RWPE1 (cell line): Measurements from ENCODE around the gene IFNAR2.
"Not testable (repeated sequence)": the region's sequence is repeated elsewhere in the genome, so short reads cannot be mapped to it uniquely, and the experiment has no call there.

Experiments used
- CTCF ChIA-PET: fragments of 350-600 bp; sonication (Branson Sonifier 250); formaldehyde crosslinking; extraction: SDS; loops from one replicate; lab custom pipeline; 2021; lab: Yijun Ruan, JAX
- POLR2A ChIA-PET: fragments of 400-600 bp; formaldehyde crosslinking; extraction: SDS; loops from one replicate; lab custom pipeline; 2020; ENCODE audit warnings: antibody characterized with exemption; ENCODE audit not compliant: low non-redundant PET; lab: Yijun Ruan, JAX
- DNase-seq: peaks from one replicate; pipeline ENCODE4 v3.0.0; 2012; ENCODE audit warnings: low spot score
- H3K27ac ChIP-seq: fragments of 450-650 bp; 2 replicates; pipeline ENCODE4 v1.5.1; 2017
- TF ChIP-seq, protein P1 (sequence below): fragments of 450-650 bp; conservative IDR thresholded peaks from 2 replicates; pipeline ENCODE4 v1.5.1; 2017; ENCODE audit warnings: low read depth, mild to moderate bottlenecking

IFNAR2 gene

DNA sequence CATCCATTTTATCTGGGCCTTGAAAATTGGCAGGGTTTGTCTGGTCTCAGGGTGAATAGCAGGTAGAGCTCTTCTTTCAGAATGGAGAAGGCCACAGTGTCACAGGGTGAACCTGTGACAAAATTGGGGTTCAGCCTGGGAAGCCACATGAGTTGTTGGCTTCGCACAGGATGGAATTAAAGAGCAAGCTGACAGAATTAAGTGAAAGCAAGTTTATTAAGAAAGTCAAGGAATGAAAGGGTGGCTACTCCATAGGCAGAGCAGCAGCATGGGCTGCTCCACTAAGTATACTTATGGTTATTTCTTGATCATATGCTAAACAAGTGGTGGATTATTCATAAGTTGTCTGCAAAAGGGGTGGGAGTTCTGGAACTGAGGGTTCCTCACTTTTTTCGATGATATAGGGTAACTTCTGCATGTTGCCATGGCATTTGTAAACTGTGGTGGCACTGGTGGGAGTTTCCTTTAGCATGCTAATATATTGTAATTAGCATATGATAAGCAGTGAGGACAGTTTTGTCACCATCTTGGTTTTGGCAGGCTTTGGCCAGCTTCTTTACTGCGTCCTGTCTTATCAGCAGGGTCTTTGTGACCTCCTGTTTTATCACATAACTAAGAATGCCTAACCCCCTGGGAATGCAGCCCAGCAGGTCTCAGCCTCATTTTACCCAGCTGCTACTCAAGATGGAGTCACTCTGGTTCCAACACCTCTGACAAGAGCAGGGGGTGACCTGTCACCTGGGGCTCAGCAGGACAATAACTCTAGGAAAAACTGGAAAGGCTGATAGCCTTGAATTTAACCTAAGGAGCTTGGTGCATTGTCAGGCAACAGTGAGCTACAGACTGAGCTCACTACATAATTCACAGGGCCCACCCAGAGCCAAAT is 5.1 kb downstream of the IFNAR2 start:
- H3K27ac ChIP-seq = no peak overlapping the region
- TF ChIP-seq, protein P1, sequence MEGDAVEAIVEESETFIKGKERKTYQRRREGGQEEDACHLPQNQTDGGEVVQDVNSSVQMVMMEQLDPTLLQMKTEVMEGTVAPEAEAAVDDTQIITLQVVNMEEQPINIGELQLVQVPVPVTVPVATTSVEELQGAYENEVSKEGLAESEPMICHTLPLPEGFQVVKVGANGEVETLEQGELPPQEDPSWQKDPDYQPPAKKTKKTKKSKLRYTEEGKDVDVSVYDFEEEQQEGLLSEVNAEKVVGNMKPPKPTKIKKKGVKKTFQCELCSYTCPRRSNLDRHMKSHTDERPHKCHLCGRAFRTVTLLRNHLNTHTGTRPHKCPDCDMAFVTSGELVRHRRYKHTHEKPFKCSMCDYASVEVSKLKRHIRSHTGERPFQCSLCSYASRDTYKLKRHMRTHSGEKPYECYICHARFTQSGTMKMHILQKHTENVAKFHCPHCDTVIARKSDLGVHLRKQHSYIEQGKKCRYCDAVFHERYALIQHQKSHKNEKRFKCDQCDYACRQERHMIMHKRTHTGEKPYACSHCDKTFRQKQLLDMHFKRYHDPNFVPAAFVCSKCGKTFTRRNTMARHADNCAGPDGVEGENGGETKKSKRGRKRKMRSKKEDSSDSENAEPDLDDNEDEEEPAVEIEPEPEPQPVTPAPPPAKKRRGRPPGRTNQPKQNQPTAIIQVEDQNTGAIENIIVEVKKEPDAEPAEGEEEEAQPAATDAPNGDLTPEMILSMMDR = no peak
- ChIA-PET POLR2A (no interaction called here), CTCF (interaction anchor here (0.6 kb wide), 1 partner anchor 53 kb away, joined by 3 read pairs; no protein-coding TSS in a partner anchor)
- no peak for DNase-seq

DNA sequence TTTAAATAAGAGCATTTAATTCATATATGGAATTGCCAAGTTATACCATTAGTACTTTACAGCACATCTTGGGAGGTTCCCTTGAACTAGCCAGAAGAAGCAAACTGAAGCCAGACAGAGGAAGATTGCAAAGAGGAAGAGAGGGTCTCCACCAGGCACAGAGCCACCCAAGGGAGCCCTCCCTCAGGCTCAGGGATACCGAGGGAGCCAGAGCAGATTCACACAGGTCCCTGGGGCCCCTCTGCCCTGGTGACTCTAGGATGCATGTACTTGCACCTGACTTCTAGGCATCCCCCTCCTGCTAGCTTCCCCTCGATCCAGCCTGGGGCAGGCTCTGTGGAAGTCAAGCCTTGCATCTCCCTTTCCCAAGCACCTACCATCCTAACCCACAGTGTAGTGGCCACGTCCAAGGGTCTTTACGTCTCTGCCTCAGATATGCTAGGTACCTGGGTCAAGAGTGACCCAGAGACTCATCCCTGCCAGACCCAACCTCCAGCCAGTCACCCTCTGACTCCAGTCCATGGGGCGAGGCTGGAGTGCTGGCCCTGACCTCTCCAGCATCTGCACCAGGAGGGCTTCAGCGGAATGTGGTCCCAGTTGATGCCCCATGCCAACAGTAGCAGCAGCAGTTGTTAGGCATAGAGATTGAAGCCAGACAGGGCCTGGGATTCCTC is 6.4 kb downstream of the IFNAR2 start:
- CTCF ChIA-PET = interaction anchor here (0.7 kb wide), 1 partner anchor 64 kb away, joined by 3 read pairs; no protein-coding TSS in a partner anchor

DNA sequence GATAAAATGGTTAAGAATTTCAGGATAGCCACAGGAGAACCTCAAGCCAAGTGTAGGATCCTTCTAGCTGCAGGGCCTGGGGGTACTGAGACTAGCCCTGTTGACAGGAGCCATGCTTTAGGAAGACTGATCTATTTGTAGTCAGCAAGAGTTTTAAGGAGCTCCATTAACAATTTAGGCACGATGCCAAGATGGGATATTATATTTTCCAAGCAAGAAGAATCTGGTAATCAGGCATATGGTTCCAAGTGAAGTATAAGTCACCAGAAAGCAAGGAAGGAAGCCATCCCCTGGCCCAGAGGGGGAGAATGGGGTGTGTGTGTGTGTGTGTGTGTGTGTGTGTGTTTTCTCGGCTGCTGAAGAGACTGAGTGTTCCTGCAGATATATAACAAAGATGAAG is 7.0 kb downstream of the IFNAR2 start:
- ChIA-PET CTCF (interaction anchor here (0.7 kb wide), 1 partner anchor 64 kb away, joined by 3 read pairs; no protein-coding TSS in a partner anchor), POLR2A (no interaction called here)
- TF ChIP-seq, protein P1 = no peak
- no peak overlapping the region for H3K27ac ChIP-seq
- no peak for DNase-seq

More for the DNA sequence above, 6.4 kb downstream of the IFNAR2 start:
- no peak for DNase-seq
- POLR2A ChIA-PET = no interaction called here
- no peak overlapping the region for H3K27ac ChIP-seq
- TF ChIP-seq, protein P1 = no peak

DNA sequence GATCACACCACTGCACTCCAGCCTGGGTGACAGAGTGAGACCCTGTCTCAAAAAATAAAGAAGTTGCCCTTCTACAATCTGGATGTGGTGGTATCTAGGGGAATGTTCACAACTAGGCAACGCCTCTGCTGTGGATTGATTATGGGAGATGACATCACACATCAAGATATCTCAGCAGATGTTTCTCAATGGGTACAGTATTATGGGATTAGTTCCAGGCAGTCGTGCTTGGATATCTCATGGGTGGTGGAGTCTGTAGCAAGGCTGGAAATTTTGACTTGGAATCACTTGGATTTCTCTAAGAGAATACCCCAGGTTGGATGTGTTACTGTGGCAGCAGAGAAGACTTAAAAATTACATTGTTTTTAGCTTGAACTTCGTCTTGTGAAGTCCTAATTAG is 7.7 kb downstream of the IFNAR2 start:
- ChIA-PET CTCF (no interaction called here), POLR2A (no interaction called here)
- H3K27ac ChIP-seq = no peak overlapping the region
- no peak for DNase-seq
- TF ChIP-seq, protein P1 = no peak

DNA sequence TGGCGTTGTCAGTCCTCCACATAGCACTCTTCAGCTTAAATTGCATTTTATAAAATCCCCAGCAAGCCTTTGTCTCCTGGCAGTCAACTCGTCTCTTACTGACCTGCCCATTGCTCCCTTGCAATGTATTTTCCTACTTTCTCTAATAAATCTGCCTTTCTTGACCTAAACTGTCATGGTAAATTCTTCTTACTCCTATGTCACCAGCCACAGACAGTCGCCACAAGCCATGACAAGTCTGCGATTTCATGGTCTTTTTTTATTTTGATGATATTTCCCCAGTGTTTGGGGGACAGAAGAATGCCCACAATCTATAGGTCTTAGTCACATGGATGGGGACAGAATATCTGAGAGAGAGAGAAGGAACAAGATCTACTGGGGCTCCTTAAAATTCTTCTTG is 8.4 kb downstream of the IFNAR2 start:
- no peak for DNase-seq
- H3K27ac ChIP-seq = no peak overlapping the region
- CTCF ChIA-PET = interaction anchor here (0.5 kb wide), 1 partner anchor 920 kb away, joined by 3 read pairs; no protein-coding TSS in a partner anchor
- POLR2A ChIA-PET = no interaction called here
- TF ChIP-seq, protein P1 = no peak

DNA sequence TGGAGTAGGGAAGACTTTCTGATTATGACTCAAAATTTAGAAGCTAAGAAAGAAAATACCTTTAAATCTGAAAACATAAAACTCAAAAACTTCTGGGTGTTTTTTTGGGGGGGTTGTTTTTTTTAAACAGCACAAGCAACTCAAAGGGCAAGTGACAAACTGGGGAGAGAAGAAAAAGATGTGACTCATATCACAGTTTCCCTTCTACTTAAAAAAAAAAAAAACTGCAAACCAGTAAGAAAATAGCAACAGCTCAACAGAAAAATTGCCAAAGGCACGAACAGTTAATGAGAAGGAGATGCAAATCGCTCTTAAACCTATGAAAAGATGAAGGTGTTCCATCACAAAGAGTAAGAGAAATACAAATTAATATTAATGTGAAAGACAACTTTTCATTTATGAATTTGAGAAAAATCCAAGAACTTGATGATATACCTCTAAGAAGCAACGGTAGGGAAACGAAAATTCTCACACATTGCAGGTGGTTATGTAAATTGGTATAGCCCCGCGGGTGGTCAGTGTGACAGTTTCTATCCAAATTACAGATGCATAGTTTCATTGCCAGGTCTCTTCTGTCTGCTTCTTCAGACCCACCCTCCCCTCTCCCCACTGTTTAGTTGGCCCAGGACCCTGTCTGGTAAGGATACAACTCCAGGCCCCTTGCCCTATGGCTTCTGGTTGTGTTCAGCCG is 9.0 kb downstream of the IFNAR2 start:
- no peak for DNase-seq
- no peak overlapping the region for H3K27ac ChIP-seq
- CTCF ChIA-PET = interaction anchor here (0.5 kb wide), 1 partner anchor 920 kb away, joined by 3 read pairs; no protein-coding TSS in a partner anchor
- POLR2A ChIA-PET = no interaction called here
- TF ChIP-seq, protein P1 = no peak

DNA sequence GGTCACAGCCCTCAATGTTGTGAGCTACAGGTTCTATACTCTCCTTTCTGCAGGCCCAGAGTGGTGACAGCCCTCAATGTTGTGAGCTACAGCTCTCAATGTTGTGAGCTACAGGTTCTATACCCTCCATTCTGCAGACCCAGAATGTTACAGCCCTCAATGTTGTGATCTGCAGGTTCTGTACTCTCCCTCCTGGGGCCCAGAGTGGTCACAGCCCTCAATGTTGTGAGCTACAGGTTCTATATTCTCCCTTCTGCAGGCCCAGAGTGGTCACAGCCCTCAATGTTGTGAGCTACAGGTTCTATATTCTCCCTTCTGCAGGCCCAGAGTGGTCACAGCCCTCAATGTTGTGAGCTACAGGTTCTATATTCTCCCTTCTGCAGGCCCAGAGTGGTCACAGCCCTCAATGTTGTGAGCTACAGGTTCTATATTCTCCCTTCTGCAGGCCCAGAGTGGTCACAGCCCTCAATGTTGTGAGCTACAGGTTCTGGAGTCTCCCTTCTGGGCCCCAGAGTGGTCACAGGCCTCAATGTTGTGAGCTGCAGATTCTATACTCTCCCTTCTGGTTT is 9.9 kb downstream of the IFNAR2 start:
- DNase-seq, H3K27ac ChIP-seq, CTCF ChIA-PET, POLR2A ChIA-PET: not testable (repeated sequence)
